Neuronal stem cell (in vitro differentiated cells): Measurements from ENCODE around the gene CCDC192. TPM values are rescaled to one million over a fixed set of nuclear protein-coding genes. Genes with fewer than 3 reads are reported as not detected.

ENCODE experiments used
- DNase-seq: peaks from one replicate; pipeline ENCODE4 v3.0.0-alpha.2; 2013; ENCODE audit warnings: low spot score
- H2AFZ ChIP-seq: one replicate; pipeline ENCODE4 v1.6.1; 2013; ENCODE audit warnings: mild to moderate bottlenecking, low read length, inconsistent platforms
- H2AK5ac ChIP-seq: 2 replicates; pipeline ENCODE4 v1.6.1; 2013; ENCODE audit warnings: low read depth, mild to moderate bottlenecking, inconsistent platforms, low read length, moderate library complexity, mixed read lengths
- H2BK120ac ChIP-seq: 2 replicates; pipeline ENCODE4 v1.6.1; 2013; ENCODE audit warnings: low read depth, mild to moderate bottlenecking, inconsistent platforms, low read length, moderate library complexity, mixed read lengths
- H2BK12ac ChIP-seq: one replicate; pipeline ENCODE4 v1.6.1; 2013; ENCODE audit warnings: low read length, inconsistent platforms
- H2BK15ac ChIP-seq: 2 replicates; pipeline ENCODE4 v1.6.1; 2013; ENCODE audit warnings: mild to moderate bottlenecking, low read length, inconsistent platforms, mixed read lengths
- H2BK5ac ChIP-seq: one replicate; pipeline ENCODE4 v1.6.1; 2013; ENCODE audit warnings: inconsistent platforms, mild to moderate bottlenecking, low read length, moderate library complexity
- H3K14ac ChIP-seq: one replicate; pipeline ENCODE4 v1.6.1; 2013; ENCODE audit warnings: low read length, inconsistent platforms
- H3K18ac ChIP-seq: 2 replicates; pipeline ENCODE4 v1.6.1; 2013; ENCODE audit warnings: low read length, inconsistent platforms
- H3K23ac ChIP-seq: 2 replicates; pipeline ENCODE4 v1.6.1; 2013; ENCODE audit warnings: low read depth, mild to moderate bottlenecking, mixed read lengths, low read length, inconsistent platforms; ENCODE audit not compliant: poor library complexity
- H3K27ac ChIP-seq: replicated peaks from 3 replicates; pipeline ENCODE4 v1.5.1; 2013; ENCODE audit warnings: low read length, inconsistent platforms
- H3K27me3 ChIP-seq, 3 experiments: 2 replicates each; pipeline ENCODE4 v1.6.1; 2013; ENCODE audit warnings: low read length in 3 of 3, mild to moderate bottlenecking in 2 of 3, inconsistent platforms in 1 of 3, low read depth in 1 of 3, mixed read lengths in 1 of 3, moderate library complexity in 1 of 3; ENCODE audit not compliant: control insufficient read depth in 3 of 3, insufficient read depth in 3 of 3
- H3K36me3 ChIP-seq, 2 donors: replicated peaks in 1 of 2; 2 replicates each; pipeline ENCODE4 v1.6.1; 2013; ENCODE audit warnings: low read length in 2 of 2; ENCODE audit not compliant: control insufficient read depth in 2 of 2, insufficient read depth in 2 of 2
- H3K4ac ChIP-seq: 2 replicates; pipeline ENCODE4 v1.6.1; 2013; ENCODE audit warnings: inconsistent platforms, mild to moderate bottlenecking, low read length, moderate library complexity
- H3K4me1 ChIP-seq, 2 donors: 1 replicate in 1 of 2; 2 replicates in 1 of 2; pipeline ENCODE4 v1.6.1; 2013; ENCODE audit warnings: low read length in 2 of 2, low read depth in 1 of 2; ENCODE audit not compliant: control insufficient read depth in 2 of 2, insufficient read depth in 1 of 2
- H3K4me2 ChIP-seq: one replicate; pipeline ENCODE4 v1.6.1; 2013; ENCODE audit warnings: mild to moderate bottlenecking, low read length, inconsistent platforms; ENCODE audit not compliant: insufficient read depth, poor library complexity, severe bottlenecking
- H3K4me3 ChIP-seq, 2 donors: 2 replicates each; pipeline ENCODE4 v1.5.1; 2013; ENCODE audit warnings: low read length in 2 of 2, mild to moderate bottlenecking in 2 of 2, inconsistent platforms in 1 of 2, moderate library complexity in 1 of 2
- H3K79me1 ChIP-seq: one replicate; pipeline ENCODE4 v1.6.1; 2013; ENCODE audit warnings: low read depth, mild to moderate bottlenecking, inconsistent platforms, low read length, moderate library complexity
- H3K9ac ChIP-seq: one replicate; pipeline ENCODE4 v1.6.1; 2013; ENCODE audit warnings: mild to moderate bottlenecking, low read depth, low read length, inconsistent platforms; ENCODE audit not compliant: poor library complexity
- H3K9me3 ChIP-seq, 2 donors: replicated peaks in 1 of 2; 2 replicates each; pipeline versions ENCODE3 to v1.6.1; 2013; ENCODE audit warnings: low read length in 2 of 2, mild to moderate bottlenecking in 2 of 2, inconsistent platforms in 1 of 2, low read depth in 1 of 2, mixed read lengths in 1 of 2, moderate library complexity in 1 of 2; ENCODE audit not compliant: control insufficient read depth in 2 of 2, insufficient read depth in 1 of 2
- H4K8ac ChIP-seq: one replicate; pipeline ENCODE4 v1.6.1; 2013; ENCODE audit warnings: low read depth, mild to moderate bottlenecking, inconsistent platforms, low read length, moderate library complexity
- H4K91ac ChIP-seq: one replicate; pipeline ENCODE4 v1.6.1; 2013; ENCODE audit warnings: low read length, low read depth, mild to moderate bottlenecking, inconsistent platforms; ENCODE audit not compliant: poor library complexity
- WGBS, 2 donors: extraction: QIAGEN DNeasy Blood & Tissue Kit; methylation state at CpG; one replicate each; pipeline ENCODE4 v1.1.7; 2013; ENCODE audit warnings: missing lambda C conversion rate in 2 of 2, mixed read lengths in 1 of 2; ENCODE audit not compliant: insufficient read length in 2 of 2, insufficient replicate concordance in 1 of 2; ENCODE audit errors: extremely low coverage in 2 of 2; 5-methylcytosine and 5-hydroxymethylcytosine counted together
- polyA plus RNA-seq, 2 experiments: library from polyadenylated mRNA; stranded (reverse); fragments of 200-250 nt; gene quantifications; one replicate each; pipeline ENCODE4 v1.2.3, GENCODE V29; 2013

The CCDC192 gene, protein sequence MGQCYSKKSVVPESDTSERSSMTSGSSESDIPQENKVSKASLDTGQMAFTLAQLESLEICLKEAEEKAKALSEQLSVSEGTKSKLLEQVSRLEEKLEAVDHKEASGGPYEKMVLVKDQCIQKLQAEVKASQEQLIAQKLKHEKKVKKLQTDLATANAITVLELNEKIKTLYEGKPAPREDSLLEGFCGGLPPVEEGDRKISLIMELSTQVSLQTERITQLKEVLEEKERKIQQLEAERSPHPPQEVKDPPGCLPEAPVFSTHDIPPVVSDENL
- 0.26 TPM for polyA plus RNA-seq (2013, experiment 1 of 2)
- 0.28 TPM for polyA plus RNA-seq (2013, experiment 2 of 2)

DNA sequence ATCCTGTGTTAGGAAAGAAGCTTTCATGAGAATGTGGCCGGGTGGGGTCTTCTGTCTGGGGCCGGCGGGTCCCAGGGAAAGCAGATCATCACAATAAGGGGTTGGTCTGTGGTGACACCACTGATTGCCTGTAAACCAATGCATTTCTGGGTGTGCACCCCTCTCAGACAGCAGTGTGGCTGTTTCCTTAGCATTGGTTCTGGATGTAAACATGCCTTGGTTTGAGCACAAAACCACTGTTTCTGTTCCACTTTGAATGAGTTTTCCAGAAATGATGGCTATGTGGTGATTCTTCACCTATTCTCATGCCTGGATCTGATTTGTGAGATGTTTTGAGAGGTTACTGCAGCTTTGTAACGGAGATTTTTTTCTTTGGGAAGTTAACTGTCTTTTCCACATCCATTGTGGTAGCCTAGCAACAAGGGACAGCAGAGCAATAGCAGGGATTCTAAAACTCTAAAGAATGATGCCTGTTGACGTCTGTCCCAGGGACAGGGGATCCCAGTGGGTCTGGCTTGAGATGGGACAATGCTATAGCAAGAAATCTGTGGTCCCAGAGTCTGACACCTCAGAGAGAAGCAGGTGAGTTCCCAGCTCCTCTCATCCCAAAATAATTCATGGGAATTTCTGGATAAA lies at the start of gene CCDC192:
CCDC192 (plus strand) TSS at position 466 of the 636 bp plus-strand sequence; CDS start at position 521, 55 bp downstream.
- H3K4me2 ChIP-seq = no peak within 1 kb of the TSS
- no peak within 1 kb of the TSS for H2BK12ac ChIP-seq
- H3K79me1 ChIP-seq = no peaks in the 10 kb centered on the region
- H3K4ac ChIP-seq = no peak within 1 kb of the TSS
- no peak within 1 kb of the TSS for H4K8ac ChIP-seq
- H2AK5ac ChIP-seq = peak within 1 kb of the TSS; percentile 21
- H3K18ac ChIP-seq = no peak within 1 kb of the TSS
- no peak within 1 kb of the TSS for H4K91ac ChIP-seq
- H2BK120ac ChIP-seq = no peak within 1 kb of the TSS
- no peaks in the 10 kb centered on the region for H3K27me3 ChIP-seq
- H2AFZ ChIP-seq = peak within 1 kb of the TSS; percentile 27
- no CpG with 5 or more reads among the region's 5 CpGs for WGBS, 2 donors
- H3K9me3 ChIP-seq = no peaks in the 10 kb centered on the region
- H3K9ac ChIP-seq = no peak within 1 kb of the TSS
- H3K4me3 ChIP-seq = no peak within 1 kb of the TSS
- no peak for DNase-seq
- H3K27ac ChIP-seq = no peak within 1 kb of the TSS
- H3K36me3 ChIP-seq = no peaks in the 10 kb centered on the region
- no peak within 1 kb of the TSS for H2BK15ac ChIP-seq
- no peak within 1 kb of the TSS for H3K14ac ChIP-seq
- H3K23ac ChIP-seq = no peak within 1 kb of the TSS
- no peak within 1 kb of the TSS for H2BK5ac ChIP-seq
- H3K4me1 ChIP-seq = peaks cover 16 to 28% of the 10 kb centered on the region in 2 donors

DNA sequence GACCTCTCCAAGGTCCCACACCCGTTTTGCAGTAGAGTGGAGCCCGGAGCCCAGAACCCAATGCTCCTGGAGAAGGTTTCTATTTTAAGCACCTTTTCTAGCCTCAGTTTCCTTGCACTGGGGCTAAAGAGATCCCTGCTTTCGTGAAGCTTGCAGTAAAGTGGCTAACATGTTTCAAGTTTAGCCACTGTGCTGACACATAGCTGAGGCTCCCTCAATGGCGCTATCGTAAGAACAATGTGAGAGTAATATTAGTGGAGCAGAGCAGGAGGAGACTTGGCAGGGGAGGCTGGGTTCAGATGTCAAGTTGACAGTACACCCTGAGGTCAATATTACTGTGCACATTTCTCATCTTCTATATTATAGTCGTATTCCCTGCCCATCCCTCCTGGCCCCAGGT lies 46.4 kb upstream of the CCDC192 start:
- H4K91ac ChIP-seq = no peak overlapping the region
- H2BK12ac ChIP-seq = no peak overlapping the region
- no peak for DNase-seq
- H4K8ac ChIP-seq = no peak overlapping the region
- no peak overlapping the region for H2BK15ac ChIP-seq
- H2AFZ ChIP-seq = peak overlapping the region; percentile 43
- H3K4ac ChIP-seq = no peak overlapping the region
- no peak overlapping the region for H3K27ac ChIP-seq
- peaks cover 3 to 12% of the 10 kb centered on the region in 2 donors for H3K4me1 ChIP-seq
- H3K4me3 ChIP-seq = no peak overlapping the region
- no peak overlapping the region for H2BK120ac ChIP-seq
- H3K18ac ChIP-seq = no peak overlapping the region
- no peaks in the 10 kb centered on the region for H3K9me3 ChIP-seq
- H3K4me2 ChIP-seq = no peak overlapping the region
- H3K23ac ChIP-seq = no peak overlapping the region
- no peak overlapping the region for H2AK5ac ChIP-seq
- no peaks in the 10 kb centered on the region for H3K36me3 ChIP-seq
- H3K9ac ChIP-seq = no peak overlapping the region
- H2BK5ac ChIP-seq = no peak overlapping the region
- no peaks in the 10 kb centered on the region for H3K79me1 ChIP-seq
- WGBS, 2 donors = no CpG with 5 or more reads among the region's 6 CpGs
- no peak overlapping the region for H3K14ac ChIP-seq
- no peaks in the 10 kb centered on the region for H3K27me3 ChIP-seq

DNA sequence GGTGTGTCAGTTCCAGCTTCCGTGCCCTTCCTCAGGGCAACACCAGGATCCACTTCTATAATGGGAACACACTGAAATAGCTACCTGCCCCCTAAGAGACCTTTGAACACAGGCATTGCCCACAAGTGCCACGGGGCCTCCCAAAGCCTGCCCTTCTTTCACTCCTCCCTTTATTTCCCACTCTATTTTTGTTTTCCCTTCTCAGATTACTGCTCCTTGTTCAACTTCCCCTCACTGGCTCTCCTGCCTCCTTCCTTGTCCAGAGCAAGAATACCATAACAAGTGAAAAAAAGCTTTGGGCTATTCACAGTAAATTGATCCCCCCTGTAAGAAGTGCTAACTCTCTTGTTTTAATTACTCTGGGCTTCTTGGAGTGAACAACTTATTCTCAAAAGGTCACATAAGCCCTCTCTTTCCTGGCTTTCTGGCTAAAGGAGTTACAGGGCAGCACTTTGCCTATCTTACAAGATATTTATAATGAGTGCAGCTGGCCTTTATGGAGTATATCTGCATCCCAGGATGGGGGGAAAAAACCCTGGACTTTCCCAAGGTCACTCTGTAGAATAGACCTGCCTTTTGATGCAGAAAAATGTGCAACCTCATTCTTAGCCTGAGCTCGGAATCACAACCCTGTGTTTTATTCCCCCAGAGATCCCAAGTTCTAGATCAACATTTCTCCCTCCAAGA lies 43.0 kb upstream of the CCDC192 start:
- no peaks in the 10 kb centered on the region for H3K36me3 ChIP-seq
- H4K8ac ChIP-seq = no peak overlapping the region
- H3K14ac ChIP-seq = no peak overlapping the region
- no peaks in the 10 kb centered on the region for H3K27me3 ChIP-seq
- no peak overlapping the region for H2BK5ac ChIP-seq
- H3K27ac ChIP-seq = peak overlapping the region; percentile 87
- no peak overlapping the region for H3K18ac ChIP-seq
- H3K4me1 ChIP-seq = peaks cover 3 to 12% of the 10 kb centered on the region in 2 donors
- peak overlapping the region; percentile 78 for H2AFZ ChIP-seq
- H3K23ac ChIP-seq = no peak overlapping the region
- no peak overlapping the region for H3K4ac ChIP-seq
- no peak overlapping the region for H3K9ac ChIP-seq
- DNase-seq = peak; percentile 36
- H4K91ac ChIP-seq = no peak overlapping the region
- no peak overlapping the region for H2AK5ac ChIP-seq
- no peaks in the 10 kb centered on the region for H3K79me1 ChIP-seq
- H3K9me3 ChIP-seq = peaks cover 0 to 1% of the 10 kb centered on the region in 2 donors
- H2BK15ac ChIP-seq = no peak overlapping the region
- no CpG with 5 or more reads among the region's 3 CpGs for WGBS, 2 donors
- no peak overlapping the region for H2BK12ac ChIP-seq
- H2BK120ac ChIP-seq = no peak overlapping the region
- no peak overlapping the region for H3K4me3 ChIP-seq
- H3K4me2 ChIP-seq = no peak overlapping the region

DNA sequence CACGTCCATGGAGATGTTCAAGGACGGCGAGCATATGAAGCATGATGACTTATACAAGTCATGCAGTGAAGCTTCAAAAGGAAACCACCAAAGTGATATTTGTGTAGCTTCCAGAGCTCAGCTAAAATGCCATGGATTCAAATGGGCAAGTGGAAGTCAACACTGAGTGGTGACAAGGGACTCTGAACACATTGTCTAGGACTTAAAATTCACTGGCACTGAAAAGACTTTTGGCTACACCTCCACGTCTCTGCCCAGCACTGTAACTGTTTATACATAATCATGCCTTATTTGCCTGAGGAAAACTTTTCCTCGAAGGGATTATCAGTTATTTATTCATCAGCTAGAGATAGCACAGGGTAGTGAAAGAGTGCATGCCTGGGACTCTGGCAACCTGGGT lies 39.1 kb upstream of the CCDC192 start:
- no peak overlapping the region for H3K23ac ChIP-seq
- DNase-seq = no peak
- no peaks in the 10 kb centered on the region for H3K36me3 ChIP-seq
- H3K9ac ChIP-seq = no peak overlapping the region
- no peak overlapping the region for H4K91ac ChIP-seq
- no peak overlapping the region for H3K4ac ChIP-seq
- no CpG with 5 or more reads among the region's 5 CpGs for WGBS, 2 donors
- H3K4me1 ChIP-seq = peaks cover 3 to 9% of the 10 kb centered on the region in 2 donors
- no peak overlapping the region for H3K4me2 ChIP-seq
- H2AFZ ChIP-seq = no peak overlapping the region
- H3K27me3 ChIP-seq = no peaks in the 10 kb centered on the region
- no peak overlapping the region for H3K18ac ChIP-seq
- no peak overlapping the region for H2BK120ac ChIP-seq
- no peak overlapping the region for H4K8ac ChIP-seq
- no peak overlapping the region for H3K4me3 ChIP-seq
- peaks cover 0 to 1% of the 10 kb centered on the region in 2 donors for H3K9me3 ChIP-seq
- no peak overlapping the region for H3K27ac ChIP-seq
- no peak overlapping the region for H3K14ac ChIP-seq
- no peak overlapping the region for H2AK5ac ChIP-seq
- H2BK5ac ChIP-seq = no peak overlapping the region
- no peaks in the 10 kb centered on the region for H3K79me1 ChIP-seq
- no peak overlapping the region for H2BK15ac ChIP-seq
- H2BK12ac ChIP-seq = no peak overlapping the region
